Measurements from ENCODE around the gene TBX2.
"Not testable (repeated sequence)": the region's sequence is repeated elsewhere in the genome, so short reads cannot be mapped to it uniquely, and the experiment has no call there.

TBX2 gene

GRCh38 chr17:61399131-61400065, at the start of gene TBX2:
TSS of gene TBX2 (plus strand) at chr17:61399843. CDS start at chr17:61400177, 334 bp downstream.
- DNase-seq: no peak

- DNase-seq: no peak
Measured at GRCh38 chr17:61351745-61352407, 47.8 kb upstream of the TBX2 start.

GRCh38 chr17:61352408-61352770, 47.3 kb upstream of the TBX2 start:
- no peak for DNase-seq

- DNase-seq: no peak
Measured at GRCh38 chr17:61352781-61353491, 46.7 kb upstream of the TBX2 start.

GRCh38 chr17:61353615-61354014, 46.0 kb upstream of the TBX2 start:
- no peak for DNase-seq

DNA sequence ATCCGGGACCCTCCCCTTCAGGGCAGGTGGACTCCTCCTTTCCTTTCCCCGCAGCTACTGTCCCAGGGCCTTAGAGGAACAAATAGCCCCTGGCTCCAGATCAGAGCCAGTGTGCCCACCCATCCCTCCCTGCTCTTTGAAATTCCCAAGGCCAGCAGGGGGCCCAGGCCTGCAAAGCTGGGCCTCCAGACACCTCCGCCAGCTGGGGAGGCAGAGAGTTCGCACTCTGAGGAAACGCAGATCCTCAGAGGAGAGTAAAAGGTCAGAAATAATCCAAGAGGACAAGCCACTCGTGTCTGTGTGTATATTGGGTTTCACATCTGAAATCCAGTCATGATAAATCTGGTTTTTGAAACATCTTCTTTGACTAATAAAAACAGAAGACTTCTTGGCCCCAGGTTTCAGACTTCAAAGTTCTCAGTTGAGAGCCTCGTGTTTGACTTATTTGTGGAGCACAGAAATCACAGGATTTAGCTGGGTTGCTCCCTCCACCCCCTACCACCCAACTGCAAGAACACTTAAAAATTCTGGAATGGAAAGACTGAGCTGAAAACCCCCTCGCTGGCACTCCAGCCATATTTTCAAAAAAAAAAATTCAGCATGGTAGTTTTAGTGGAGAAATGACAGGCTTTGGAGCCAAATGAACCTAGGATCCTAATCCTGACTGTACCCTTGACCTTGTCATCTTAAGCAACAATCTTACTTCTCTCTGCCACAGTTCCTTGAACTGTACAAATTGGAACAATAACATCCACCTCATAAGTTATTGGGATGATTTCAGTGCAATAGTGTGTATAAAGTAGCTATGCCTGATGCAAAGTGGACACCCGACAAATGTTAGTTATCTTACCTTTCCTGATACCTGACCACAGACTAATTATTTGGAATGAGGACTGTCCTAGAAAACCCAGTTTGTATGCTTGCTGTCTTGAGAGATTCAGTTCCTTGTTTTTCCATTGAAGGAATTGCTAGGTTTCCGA, 44.5 kb upstream of the TBX2 start:
- no peak for DNase-seq

- DNase-seq: not testable (repeated sequence)
Measured at GRCh38 chr17:61357061-61357460, 42.6 kb upstream of the TBX2 start.

DNA sequence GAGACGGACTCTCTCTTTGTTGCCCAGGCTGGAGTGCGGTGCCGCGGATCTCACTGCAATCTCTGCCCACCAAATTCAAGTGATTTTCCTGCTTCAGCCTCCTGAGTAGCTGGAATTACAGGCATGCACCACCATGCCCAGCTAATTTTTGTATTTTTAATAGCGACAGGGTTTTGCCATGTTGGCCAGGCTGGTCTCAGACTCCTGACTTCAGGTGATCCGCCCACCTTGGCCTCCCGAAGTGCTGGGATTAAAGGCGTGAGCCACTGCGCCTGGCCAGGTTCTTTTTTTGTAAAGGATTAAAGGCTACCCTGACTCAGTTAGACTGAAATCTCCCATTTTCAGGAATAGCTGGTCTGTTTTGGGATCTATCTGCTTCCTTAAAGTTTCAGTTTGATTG, 40.1 kb upstream of the TBX2 start:
- not testable (repeated sequence) for DNase-seq

DNA sequence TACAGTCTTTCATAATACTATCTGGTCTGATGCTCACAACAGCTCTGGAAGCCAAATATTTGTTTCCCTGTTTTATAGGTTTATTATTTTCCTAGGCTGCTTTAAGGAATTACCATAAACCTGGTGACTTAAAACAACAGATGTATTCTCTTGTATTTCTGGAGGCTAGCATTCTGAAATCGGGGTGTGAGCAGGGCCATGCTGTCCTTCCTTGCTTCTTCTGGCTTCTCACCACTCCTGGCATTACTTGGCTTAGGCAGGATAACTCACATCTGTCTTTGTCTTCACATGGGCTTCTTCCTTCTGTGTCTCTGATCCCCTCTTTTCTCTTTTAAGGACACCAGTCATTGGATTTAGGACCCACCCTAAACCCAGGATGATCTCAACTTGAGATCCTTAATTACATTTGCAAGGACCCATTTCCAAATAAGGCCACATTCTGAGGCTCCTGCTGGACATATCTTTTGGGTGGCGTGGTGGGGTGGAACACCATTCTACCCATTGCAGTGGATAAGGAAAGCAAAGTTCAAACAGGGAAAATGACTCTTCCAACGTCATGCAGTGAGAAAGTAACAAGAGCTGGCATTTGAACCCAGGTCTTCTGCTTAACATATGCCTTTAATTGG, 39.2 kb upstream of the TBX2 start:
- no peak for DNase-seq

DNA sequence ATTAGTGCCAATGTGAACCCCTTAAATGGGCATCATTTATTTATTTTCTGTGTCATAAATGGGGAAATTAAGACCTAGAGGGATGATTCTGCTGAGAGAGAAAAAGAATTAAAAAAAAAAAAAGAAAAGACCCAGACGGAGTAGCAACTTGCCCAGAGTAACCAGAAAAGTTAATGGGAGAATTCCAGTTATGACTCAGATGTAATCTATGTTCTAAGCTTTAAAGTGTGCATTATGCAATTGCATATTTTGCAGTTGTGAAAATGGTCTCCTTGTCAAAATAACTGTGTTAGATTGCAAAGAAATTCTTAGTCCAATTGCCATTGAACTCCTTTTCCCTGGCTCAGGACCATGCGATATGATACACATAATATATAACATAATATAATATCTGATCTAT, 38.6 kb upstream of the TBX2 start:
- DNase-seq: no peak

GRCh38 chr17:61362396-61362795, 37.2 kb upstream of the TBX2 start:
- no peak for DNase-seq

DNA sequence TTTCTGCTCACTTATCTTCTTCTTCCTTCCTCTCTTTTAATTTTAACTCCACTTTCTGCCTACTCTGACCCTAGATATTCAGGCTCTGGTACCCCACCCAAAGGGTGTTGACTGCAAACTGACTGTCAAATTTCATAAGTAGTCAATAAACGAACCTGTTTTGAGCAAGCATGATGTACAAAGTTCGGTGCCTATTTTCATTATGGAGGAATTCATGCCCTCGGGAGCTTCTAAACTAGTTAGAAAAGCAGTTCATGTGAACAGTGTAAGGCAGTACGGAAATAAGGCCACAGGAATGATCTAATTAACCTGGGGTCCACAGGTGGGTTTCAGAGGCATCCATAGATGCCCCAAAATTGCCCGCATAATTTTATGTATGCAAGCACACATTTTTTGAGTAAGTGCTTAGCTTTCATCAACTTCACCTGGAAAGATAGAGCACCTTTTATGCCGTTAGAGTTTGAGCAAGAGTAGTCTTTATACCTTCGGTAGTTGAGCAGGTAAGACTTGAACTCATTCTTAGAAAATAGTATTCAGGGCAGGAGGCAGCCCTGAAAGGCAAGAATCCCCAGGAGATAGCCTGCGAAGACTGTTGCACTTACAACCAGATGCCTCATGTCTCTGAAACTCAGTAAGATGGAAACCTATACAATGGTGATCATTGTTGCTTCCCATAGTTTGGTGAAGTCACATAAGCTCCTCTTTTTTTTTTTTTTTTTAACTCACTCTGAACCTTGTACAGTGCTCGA, 36.6 kb upstream of the TBX2 start:
- DNase-seq: no peak

- no peak for DNase-seq
Measured at GRCh38 chr17:61363601-61364462, 35.8 kb upstream of the TBX2 start.

GRCh38 chr17:61364463-61364846, 35.2 kb upstream of the TBX2 start:
- no peak for DNase-seq

DNA sequence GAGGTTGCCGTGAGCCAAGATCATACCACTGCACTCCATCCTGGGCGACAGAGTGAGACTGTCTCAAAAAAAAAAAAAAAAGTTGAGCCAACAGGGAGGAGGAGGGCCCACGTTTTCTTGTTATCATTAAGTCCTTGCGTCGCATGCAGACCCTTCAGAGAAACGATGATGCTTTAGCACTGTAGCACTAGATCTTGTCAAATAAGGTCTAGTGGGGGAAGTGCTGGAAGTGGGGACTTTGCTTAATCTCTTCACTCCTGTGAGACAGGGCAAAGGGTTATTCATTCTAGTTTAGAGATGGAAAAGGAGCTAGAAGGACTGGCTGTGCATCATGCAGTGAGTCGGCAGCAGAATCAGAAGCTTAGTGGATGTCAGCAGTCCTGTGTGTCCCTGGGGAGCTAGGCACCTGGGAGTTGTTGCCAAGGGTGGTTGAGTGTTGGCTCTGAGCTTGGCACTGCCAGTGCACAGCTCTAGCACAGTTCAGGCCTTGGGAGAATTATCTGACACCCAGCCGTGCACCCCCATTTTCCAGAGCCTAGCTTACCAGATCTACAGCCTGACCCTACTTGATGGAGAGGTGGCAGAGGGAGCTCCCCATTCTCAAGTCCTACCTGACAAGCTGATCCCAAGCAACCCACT, 33.4 kb upstream of the TBX2 start:
- DNase-seq: no peak

GRCh38 chr17:61366715-61367413, 32.8 kb upstream of the TBX2 start:
- no peak for DNase-seq

GRCh38 chr17:61368049-61368831, 31.4 kb upstream of the TBX2 start:
- DNase-seq: no peak

GRCh38 chr17:61368832-61369450, 30.7 kb upstream of the TBX2 start:
- no peak for DNase-seq
